Measurements from ENCODE around the gene MLC1.

Gene MLC1

DNA sequence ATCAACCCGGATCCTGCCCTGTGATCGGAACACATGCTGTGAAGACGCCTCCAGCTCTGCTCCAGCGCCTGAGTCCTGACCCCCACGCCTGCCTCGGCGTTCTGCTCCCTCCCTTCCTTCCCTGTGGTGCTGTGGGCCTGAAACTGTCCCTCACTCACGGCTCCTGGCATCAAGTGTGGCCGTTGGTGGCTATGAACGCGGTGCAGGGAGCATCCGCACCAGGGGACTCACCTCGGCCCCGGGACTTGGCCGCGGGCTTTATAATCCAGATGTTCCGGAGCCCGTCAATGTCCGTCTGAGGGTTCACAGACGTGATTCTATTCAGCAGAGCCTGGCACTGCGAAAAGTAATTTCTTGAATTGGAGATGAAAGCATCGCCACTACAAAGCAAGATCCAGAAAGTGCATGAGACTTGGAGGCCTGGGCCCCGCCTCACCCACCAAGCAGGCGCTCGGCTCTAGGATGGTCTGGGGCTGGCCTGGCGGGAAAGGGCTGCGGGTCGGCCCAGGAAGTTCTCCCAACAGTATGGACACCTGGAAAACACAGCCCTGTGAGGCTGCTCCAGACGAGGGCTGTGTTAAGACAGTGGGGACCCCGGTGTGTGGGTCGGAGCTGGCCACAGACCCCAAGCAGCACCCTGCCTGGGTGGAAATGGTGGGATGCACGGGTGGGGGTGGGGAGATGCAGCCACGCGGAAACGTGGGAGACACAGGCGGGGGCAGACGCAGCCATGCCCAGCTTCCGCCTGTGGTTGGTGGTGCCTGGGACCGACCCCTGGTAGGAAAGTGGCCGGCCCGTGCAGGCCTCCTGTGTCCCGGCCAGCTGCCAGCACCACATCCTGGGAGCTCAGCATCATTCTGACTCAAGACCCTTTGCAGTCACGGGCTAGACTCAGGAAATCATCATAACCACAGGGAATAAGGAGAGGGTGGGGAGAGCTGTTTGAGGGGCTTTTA, 50.8 kb downstream of the MLC1 start:
- no peak for DNase-seq

GRCh38 chr22:50032941-50033601, 52.2 kb downstream of the MLC1 start:
- DNase-seq = no peak

GRCh38 chr22:50032109-50032871, 52.9 kb downstream of the MLC1 start:
- no peak for DNase-seq

DNA sequence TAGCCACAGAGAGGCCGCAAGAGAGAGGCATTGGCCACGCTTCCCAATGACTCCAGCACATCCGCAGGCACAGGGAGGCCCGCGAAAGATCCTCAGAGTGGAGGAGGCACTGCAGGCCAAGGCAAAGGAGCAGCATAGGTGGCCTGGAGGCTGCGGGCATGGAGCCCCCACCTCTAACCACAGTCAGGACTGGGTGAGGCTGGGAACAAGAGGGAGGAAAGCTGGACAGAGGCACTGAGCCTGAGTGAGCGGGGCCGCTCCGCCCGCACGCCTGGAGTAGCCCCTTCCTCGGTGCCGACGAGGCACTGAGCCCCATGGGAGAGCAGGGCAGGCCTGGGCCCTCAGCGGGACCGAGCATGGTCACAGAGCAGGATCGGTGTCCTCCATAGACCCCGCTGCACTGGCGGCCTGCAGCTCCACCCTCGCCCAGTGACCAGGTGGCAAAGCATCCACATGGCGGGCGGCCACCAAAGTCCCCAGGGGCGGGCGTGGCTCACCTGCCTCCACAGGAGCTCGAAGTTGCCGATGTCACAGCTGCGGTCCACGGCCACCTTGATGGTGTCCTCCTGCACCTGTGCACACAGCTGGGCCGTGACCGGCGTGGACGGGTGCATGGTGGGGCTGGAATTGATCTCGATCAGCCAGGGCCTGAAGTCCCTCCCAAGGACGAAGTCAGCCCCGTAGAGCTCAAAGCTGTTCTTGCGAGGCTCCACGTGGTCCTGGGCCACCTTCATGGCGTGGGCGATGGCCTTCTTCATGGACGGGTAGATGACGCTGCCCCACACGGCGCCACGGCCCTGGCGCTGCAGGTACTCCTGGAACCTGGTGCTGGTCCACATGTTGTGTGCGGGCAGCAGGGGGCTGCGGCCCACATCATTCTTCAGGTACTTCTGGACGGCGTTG, 53.8 kb downstream of the MLC1 start:
- no peak for DNase-seq

- peak; percentile 49 for DNase-seq
These were observed 54.7 kb downstream of the MLC1 start for GRCh38 chr22:50030297-50031188.

- no peak for DNase-seq
These were observed 57.3 kb downstream of the MLC1 start for GRCh38 chr22:50027639-50028537.

DNA sequence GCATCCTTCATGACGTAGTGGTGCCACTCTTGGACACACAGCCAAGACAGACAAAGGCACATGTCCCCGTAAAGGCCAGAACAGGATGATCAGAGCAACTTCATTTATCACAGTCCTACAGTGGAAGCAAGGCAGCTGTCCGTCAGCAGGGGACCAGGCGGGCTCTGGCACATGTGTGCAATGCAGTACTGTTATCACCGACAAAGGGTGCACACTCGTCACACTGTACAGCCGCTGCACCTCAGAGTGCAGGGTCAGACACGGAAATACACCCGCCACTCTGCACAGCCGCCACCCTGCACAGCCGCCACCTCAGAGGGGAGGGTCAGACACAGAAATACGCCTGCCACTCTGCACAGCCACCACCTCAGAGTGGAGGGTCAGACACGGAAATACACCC, 59.2 kb downstream of the MLC1 start:
- no peak for DNase-seq

DNA sequence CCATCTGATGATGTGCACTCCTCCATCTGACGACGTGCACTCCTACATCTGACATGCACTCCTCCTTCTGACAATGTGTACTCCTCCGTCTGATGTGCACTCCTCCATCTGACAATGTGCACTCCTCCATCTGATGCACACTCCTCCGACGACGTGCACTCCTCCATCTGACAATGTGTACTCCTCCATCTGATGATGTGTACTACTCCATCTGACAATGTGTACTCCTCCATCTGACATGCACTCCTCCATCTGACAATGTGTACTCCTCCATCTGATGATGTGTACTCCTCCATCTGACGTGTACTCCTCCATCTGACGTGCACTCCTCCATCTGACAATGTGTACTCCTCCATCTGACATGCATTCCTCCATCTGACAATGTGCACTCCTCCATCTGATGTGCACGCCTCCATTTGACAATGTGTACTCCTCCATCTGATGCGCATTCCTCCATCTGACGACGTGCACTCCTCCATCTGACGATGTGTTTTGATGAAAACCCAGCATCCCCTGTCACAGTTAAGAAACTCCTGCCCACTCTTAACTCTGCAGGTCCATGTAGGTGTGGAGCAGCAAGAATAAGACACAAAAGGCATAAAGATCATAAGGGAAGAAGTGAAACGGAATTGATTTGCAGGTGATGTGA, 62.9 kb downstream of the MLC1 start:
- no peak for DNase-seq

GRCh38 chr22:50020606-50021005, 64.6 kb downstream of the MLC1 start:
- no peak for DNase-seq

- no peak for DNase-seq
These were observed 65.9 kb downstream of the MLC1 start for GRCh38 chr22:50019316-50019715.

DNA sequence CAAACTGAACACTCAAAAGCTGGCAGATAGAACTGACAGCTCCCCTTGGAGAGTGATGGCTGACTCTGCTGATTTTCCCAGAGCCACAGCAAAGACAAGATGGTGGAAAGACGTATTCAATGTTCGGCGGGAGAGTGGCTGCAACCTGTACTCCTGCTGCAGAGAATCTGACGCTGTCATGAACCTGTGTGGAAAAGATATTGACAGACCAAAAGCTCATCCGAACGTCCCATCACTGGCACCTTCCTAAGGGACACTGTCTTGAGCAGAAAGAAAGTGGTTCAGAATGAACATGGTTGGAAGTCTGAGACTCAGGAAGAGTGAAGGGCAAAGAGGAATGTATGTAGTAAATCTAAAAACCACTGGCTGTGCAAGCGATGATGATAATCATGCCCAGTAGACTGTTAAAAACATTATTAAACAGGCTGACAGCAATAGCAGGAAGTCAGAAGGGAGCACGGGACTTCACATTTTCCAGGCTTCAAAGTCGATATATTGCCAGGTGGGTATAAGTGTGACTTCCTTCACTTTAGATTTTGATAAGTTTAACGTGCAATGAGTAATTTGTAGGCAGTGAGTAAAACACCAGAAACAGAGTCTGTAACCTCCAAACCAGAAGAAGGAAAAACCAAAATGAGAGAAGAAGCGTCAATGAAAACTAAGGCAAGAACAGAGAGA, 66.5 kb downstream of the MLC1 start:
- DNase-seq = no peak

DNA sequence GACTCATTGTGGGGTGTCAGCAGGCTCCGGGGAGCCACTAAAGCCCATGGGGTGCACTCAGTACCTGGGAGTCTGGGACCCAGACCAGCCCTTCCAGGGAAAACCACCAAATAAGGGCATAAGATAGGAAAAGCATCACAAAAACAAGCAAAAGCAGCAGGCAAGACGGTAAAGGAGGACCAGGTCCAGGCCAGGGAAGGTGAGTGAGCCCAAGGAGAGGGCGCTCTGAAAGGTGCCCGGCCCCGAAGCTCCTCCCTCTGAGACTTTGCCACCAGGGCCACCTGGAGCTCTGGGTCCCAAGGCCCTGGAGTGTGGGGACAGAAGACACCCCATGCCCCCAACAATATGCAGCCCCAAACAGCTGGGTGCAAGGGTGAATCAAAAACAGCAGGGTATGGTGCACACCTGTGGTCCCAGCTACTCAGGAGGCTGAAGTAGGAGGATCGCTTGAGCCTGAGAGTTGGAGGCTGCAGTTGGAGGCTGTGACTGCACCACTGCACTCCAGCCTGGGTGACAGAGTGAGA, 67.5 kb downstream of the MLC1 start:
- no peak for DNase-seq

DNA sequence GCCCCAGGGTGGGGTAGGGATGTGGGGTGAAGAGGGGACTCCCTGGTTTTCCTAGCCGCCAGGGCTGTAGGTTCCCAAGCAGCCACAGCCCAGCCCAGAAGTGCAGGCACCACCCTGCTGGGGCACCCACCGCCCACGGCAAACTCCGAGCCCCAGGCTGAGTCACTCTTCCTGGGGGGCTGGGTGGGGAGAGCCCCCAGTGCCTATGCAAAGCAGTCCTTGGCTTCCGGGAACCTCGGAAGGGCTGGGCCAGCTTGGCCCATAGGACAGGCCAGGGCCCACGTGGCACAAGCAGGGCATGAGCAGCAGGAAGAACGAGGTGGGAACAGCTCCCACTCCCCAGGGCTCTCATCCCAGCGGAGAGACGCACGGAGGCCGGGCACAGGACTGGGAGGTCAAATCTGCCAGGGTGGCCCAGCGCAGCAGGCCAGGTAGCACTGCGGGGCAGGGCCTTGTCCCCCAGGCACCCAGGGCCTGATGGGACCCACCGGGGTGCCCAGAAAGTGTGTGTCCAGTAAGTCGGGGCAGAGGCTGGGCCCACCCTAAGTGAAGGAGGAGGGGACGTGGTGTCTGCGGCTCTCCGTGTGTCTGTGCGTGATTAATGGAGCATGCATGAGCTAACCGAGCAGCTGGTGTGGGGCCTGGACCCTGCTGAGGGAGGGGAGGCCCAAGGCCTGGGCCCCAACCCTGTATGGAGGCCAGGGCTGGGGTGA, 68.1 kb downstream of the MLC1 start:
- no peak for DNase-seq

GRCh38 chr22:50016308-50016987, 68.8 kb downstream of the MLC1 start:
- no peak for DNase-seq

DNA sequence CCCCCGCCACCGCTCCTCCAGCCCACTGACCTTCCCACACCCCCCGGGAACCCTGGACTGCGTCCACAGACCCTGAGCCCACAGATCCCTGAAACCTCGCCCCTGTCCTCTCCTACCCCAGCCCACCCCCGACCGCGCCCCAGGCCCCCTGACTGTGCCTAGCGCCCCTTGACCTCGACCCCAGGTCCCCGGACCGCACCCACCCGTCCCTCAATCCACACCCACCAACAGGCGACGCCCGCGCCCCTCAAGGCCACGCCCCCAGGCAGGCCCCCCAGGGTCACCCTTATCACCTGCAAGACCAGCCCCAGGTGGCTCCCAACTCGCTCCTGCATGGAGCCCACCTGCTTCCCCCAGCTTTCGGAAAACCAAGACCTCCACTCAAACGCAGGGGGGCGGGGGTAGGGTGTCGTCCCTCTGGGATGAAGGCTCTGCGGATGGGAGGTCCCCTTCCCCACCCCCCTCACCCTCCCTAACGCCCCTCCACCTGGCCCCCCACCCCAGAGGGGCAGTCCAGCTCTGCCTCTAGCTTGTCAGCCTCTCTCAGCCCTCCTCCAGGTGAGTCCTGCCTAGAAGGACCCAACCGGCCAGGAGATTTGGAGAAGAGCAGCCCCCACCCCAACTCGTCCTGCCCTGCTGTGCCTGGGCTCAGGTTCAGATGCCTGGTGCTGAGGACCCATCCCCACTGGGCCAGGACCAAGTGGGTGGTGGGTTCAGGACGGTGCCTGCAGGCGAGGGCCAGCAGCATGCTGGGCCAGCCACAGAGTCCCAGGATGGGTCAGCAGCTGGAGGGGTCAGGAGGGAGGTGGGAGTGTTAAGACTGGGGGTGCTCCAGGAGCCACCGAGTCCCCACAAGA, 69.5 kb downstream of the MLC1 start:
- no peak for DNase-seq

DNA sequence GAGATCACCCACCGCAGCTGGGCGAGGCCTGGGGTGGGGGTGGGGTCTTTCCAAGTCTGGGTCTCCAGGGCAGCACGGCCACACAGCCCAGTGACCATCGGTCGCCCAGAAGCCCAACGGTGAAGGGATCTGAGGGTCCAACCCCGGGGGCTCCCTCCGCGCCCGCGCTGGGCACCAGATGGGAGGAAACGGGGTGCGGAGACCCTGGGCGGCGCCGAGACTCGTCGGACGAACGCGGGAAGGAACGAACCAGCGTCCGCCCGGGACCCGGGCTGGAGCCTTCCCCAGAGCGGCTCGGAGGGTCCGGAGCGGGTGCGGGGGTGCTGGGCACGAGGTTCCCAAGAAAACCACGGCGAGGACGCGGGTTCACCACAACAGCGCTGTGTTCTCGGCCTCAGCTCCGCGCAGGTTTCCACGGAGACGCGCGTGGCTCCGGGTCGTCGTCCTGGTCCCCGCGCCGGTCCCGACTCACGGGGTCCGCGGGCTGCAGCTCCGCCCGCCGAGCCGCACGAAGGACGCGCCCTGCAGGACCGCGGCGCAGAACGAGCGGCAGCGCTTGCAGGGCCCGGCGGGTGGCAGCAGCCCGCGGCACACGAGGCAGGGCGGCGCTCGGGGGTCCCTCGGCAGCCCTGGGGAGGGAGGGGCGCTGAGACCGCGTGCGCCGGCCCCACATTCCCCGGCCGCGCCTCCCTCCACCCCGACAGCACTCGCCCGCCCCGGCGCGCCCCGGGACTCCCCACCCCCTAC, 70.4 kb downstream of the MLC1 start:
- DNase-seq = no peak
